Brain microvascular endothelial cell (primary cell): Measurements from ENCODE around the gene UBE2M.
A peak's percentile ranks its signal among the peaks of the same experiment; 100 is the strongest.
"Not testable (repeated sequence)": the region's sequence is repeated elsewhere in the genome, so short reads cannot be mapped to it uniquely, and the experiment has no call there.

Experiments used
- DNase-seq: peaks from one replicate; pipeline ENCODE4 v3.0.0-alpha.2; 2020
- H3K27ac ChIP-seq: fragments of 250-450 bp; sonication (Bioruptor Pico); 2 replicates; pipeline ENCODE4 v1.5.1; 2020; ENCODE audit warnings: mild to moderate bottlenecking, moderate library complexity
- H3K27me3 ChIP-seq: fragments of 250-450 bp; sonication (Bioruptor Pico); replicated peaks from 2 replicates; pipeline ENCODE4 v1.5.1; 2020; ENCODE audit warnings: mild to moderate bottlenecking
- H3K36me3 ChIP-seq: fragments of 250-450 bp; sonication (Bioruptor Pico); replicated peaks from 2 replicates; pipeline ENCODE4 v1.5.1; 2020; ENCODE audit warnings: mild to moderate bottlenecking
- H3K4me3 ChIP-seq: 2 replicates; pipeline ENCODE4 v1.5.1; 2011; ENCODE audit warnings: low read depth, mild to moderate bottlenecking, control low read depth, low read length, moderate library complexity
- CTCF ChIP-seq: IDR thresholded peaks from 2 replicates; pipeline ENCODE4 v1.5.1; 2011; ENCODE audit warnings: low read depth, mild to moderate bottlenecking, moderate library complexity, low read length, control low read depth, inconsistent platforms; ENCODE audit errors: missing control alignments
- in situ Hi-C: cut with HindIII; loops from 2 replicates; pipeline ENCODE4 v1.10.0; 2017; ENCODE audit warnings: low sequenced_read_pairs, low pct_ligation_motif_present

UBE2M gene

GRCh38 chr19:58582985-58583384 is 24.6 kb upstream of the UBE2M start:
- H3K36me3 ChIP-seq = peaks cover 12% of the 10 kb centered on the region
- no peak for TF ChIP-seq CTCF
- DNase-seq = no peak
- no peak overlapping the region for H3K27ac ChIP-seq
- H3K27me3 ChIP-seq = no peaks in the 10 kb centered on the region
- no peak overlapping the region for H3K4me3 ChIP-seq
- in situ Hi-C loops = no loop called here

GRCh38 chr19:58581227-58582141 is 23.1 kb upstream of the UBE2M start:
- peak; percentile 85 for DNase-seq
- Histone ChIP-seq H3K27ac (no peak overlapping the region), H3K4me3 (no peak overlapping the region), H3K27me3 (no peaks in the 10 kb centered on the region), H3K36me3 (peaks cover 12% of the 10 kb centered on the region)
- peak; percentile 96 for TF ChIP-seq CTCF
- in situ Hi-C loops = no loop called here

- no peak overlapping the region for H3K27ac ChIP-seq
- no peak for DNase-seq
- TF ChIP-seq CTCF = no peak
- H3K27me3 ChIP-seq = no peaks in the 10 kb centered on the region
- H3K4me3 ChIP-seq = no peak overlapping the region
- in situ Hi-C loops = no loop called here
- peaks cover 12% of the 10 kb centered on the region for H3K36me3 ChIP-seq
Measured at GRCh38 chr19:58579473-58580142, 21.2 kb upstream of the UBE2M start.

GRCh38 chr19:58578012-58578925 is 19.9 kb upstream of the UBE2M start:
- no peak for DNase-seq
- in situ Hi-C loops = no loop called here
- no peak for TF ChIP-seq CTCF
- no peak overlapping the region for H3K27ac ChIP-seq
- peaks cover 10% of the 10 kb centered on the region for H3K36me3 ChIP-seq
- no peaks in the 10 kb centered on the region for H3K27me3 ChIP-seq
- H3K4me3 ChIP-seq = no peak overlapping the region

- H3K27ac ChIP-seq, in situ Hi-C loops, H3K4me3 ChIP-seq, DNase-seq, H3K27me3 ChIP-seq, H3K36me3 ChIP-seq: not testable (repeated sequence)
Measured at GRCh38 chr19:58577581-58577980, 19.2 kb upstream of the UBE2M start.
